ENCODE results near the gene RXRA.

Gene RXRA

GRCh38 chr9:134472256-134472655, 146.0 kb downstream of the RXRA start:
- Histone ChIP-seq H3K36me3 (ENCODE audit: insufficient read depth, low read length) (no peaks in the 10 kb centered on the region), H3K4me1 (ENCODE audit: insufficient read depth, low read length) (no peaks in the 10 kb centered on the region), H2AFZ (ENCODE audit: low read depth, low read length) (no peak overlapping the region), H3K4me3 (ENCODE audit: low read length) (no peak overlapping the region), H3K9me3 (ENCODE audit: low read length) (no peaks in the 10 kb centered on the region), H3K27me3 (ENCODE audit: insufficient read depth, low read length) (no peaks in the 10 kb centered on the region)

- Histone ChIP-seq H3K9me3 (ENCODE audit: low read length) (no peaks in the 10 kb centered on the region), H3K27me3 (ENCODE audit: insufficient read depth, low read length) (no peaks in the 10 kb centered on the region), H3K4me1 (ENCODE audit: insufficient read depth, low read length) (no peaks in the 10 kb centered on the region), H3K36me3 (ENCODE audit: insufficient read depth, low read length) (no peaks in the 10 kb centered on the region), H3K4me3 (ENCODE audit: low read length) (no peak overlapping the region), H2AFZ (ENCODE audit: low read depth, low read length) (no peak overlapping the region)
Observed at GRCh38 chr9:134473141-134474054, 147.1 kb downstream of the RXRA start.

GRCh38 chr9:134474055-134474370, 147.8 kb downstream of the RXRA start:
- Histone ChIP-seq H3K4me3 (ENCODE audit: low read length) (no peak overlapping the region), H2AFZ (ENCODE audit: low read depth, low read length) (no peak overlapping the region), H3K9me3 (ENCODE audit: low read length) (no peaks in the 10 kb centered on the region), H3K27me3 (ENCODE audit: insufficient read depth, low read length) (no peaks in the 10 kb centered on the region), H3K36me3 (ENCODE audit: insufficient read depth, low read length) (no peaks in the 10 kb centered on the region), H3K4me1 (ENCODE audit: insufficient read depth, low read length) (no peaks in the 10 kb centered on the region)

- Histone ChIP-seq H3K27me3 (ENCODE audit: insufficient read depth, low read length) (no peaks in the 10 kb centered on the region), H3K9me3 (ENCODE audit: low read length) (no peaks in the 10 kb centered on the region), H2AFZ (ENCODE audit: low read depth, low read length) (no peak overlapping the region), H3K36me3 (ENCODE audit: insufficient read depth, low read length) (no peaks in the 10 kb centered on the region), H3K4me1 (ENCODE audit: insufficient read depth, low read length) (no peaks in the 10 kb centered on the region), H3K4me3 (ENCODE audit: low read length) (no peak overlapping the region)
Observed at GRCh38 chr9:134475011-134475790, 148.9 kb downstream of the RXRA start.

- Histone ChIP-seq H3K27me3 (ENCODE audit: insufficient read depth, low read length) (no peaks in the 10 kb centered on the region), H3K4me1 (ENCODE audit: insufficient read depth, low read length) (no peaks in the 10 kb centered on the region), H3K36me3 (ENCODE audit: insufficient read depth, low read length) (no peaks in the 10 kb centered on the region), H3K4me3 (ENCODE audit: low read length) (no peak overlapping the region), H3K9me3 (ENCODE audit: low read length) (no peaks in the 10 kb centered on the region), H2AFZ (ENCODE audit: low read depth, low read length) (no peak overlapping the region)
Observed at GRCh38 chr9:134476272-134476941, 150.2 kb downstream of the RXRA start.

GRCh38 chr9:134476942-134477335, 150.7 kb downstream of the RXRA start:
- no peaks in the 10 kb centered on the region for H3K36me3 ChIP-seq (ENCODE audit: insufficient read depth, low read length)
- H3K4me3 ChIP-seq (ENCODE audit: low read length), result no peak overlapping the region
- no peaks in the 10 kb centered on the region for H3K27me3 ChIP-seq (ENCODE audit: insufficient read depth, low read length)
- H3K4me1 ChIP-seq (ENCODE audit: insufficient read depth, low read length), result no peaks in the 10 kb centered on the region
- no peak overlapping the region for H2AFZ ChIP-seq (ENCODE audit: low read depth, low read length)
- H3K9me3 ChIP-seq (ENCODE audit: low read length), result no peaks in the 10 kb centered on the region

- no peaks in the 10 kb centered on the region for H3K9me3 ChIP-seq (ENCODE audit: low read length)
- no peak overlapping the region for H2AFZ ChIP-seq (ENCODE audit: low read depth, low read length)
- no peaks in the 10 kb centered on the region for H3K4me1 ChIP-seq (ENCODE audit: insufficient read depth, low read length)
- H3K27me3 ChIP-seq (ENCODE audit: insufficient read depth, low read length), result no peaks in the 10 kb centered on the region
- H3K36me3 ChIP-seq (ENCODE audit: insufficient read depth, low read length), result no peaks in the 10 kb centered on the region
- H3K4me3 ChIP-seq (ENCODE audit: low read length), result no peak overlapping the region
Observed at GRCh38 chr9:134477342-134477925, 151.2 kb downstream of the RXRA start.

GRCh38 chr9:134477927-134478326, 151.7 kb downstream of the RXRA start:
- Histone ChIP-seq H3K27me3 (ENCODE audit: insufficient read depth, low read length) (no peaks in the 10 kb centered on the region), H3K9me3 (ENCODE audit: low read length) (no peaks in the 10 kb centered on the region), H3K4me3 (ENCODE audit: low read length) (no peak overlapping the region), H2AFZ (ENCODE audit: low read depth, low read length) (no peak overlapping the region), H3K4me1 (ENCODE audit: insufficient read depth, low read length) (no peaks in the 10 kb centered on the region), H3K36me3 (ENCODE audit: insufficient read depth, low read length) (no peaks in the 10 kb centered on the region)

- Histone ChIP-seq H2AFZ (ENCODE audit: low read depth, low read length) (no peak overlapping the region), H3K4me1 (ENCODE audit: insufficient read depth, low read length) (no peaks in the 10 kb centered on the region), H3K4me3 (ENCODE audit: low read length) (no peak overlapping the region), H3K27me3 (ENCODE audit: insufficient read depth, low read length) (peaks cover 7% of the 10 kb centered on the region), H3K9me3 (ENCODE audit: low read length) (no peaks in the 10 kb centered on the region), H3K36me3 (ENCODE audit: insufficient read depth, low read length) (no peaks in the 10 kb centered on the region)
Observed at GRCh38 chr9:134481762-134482161, 155.5 kb downstream of the RXRA start.

GRCh38 chr9:134482226-134482625, 156.0 kb downstream of the RXRA start:
- no peaks in the 10 kb centered on the region for H3K36me3 ChIP-seq (ENCODE audit: insufficient read depth, low read length)

GRCh38 chr9:134483361-134484184, 157.3 kb downstream of the RXRA start:
- no peaks in the 10 kb centered on the region for H3K4me1 ChIP-seq (ENCODE audit: insufficient read depth, low read length)
- no peak overlapping the region for H3K4me3 ChIP-seq (ENCODE audit: low read length)
- no peaks in the 10 kb centered on the region for H3K9me3 ChIP-seq (ENCODE audit: low read length)
- H3K36me3 ChIP-seq (ENCODE audit: insufficient read depth, low read length), result no peaks in the 10 kb centered on the region
- peaks cover 10% of the 10 kb centered on the region for H3K27me3 ChIP-seq (ENCODE audit: insufficient read depth, low read length)
- no peak overlapping the region for H2AFZ ChIP-seq (ENCODE audit: low read depth, low read length)

More at GRCh38 chr9:134482226-134482625, 156.0 kb downstream of the RXRA start:
- H3K27me3 ChIP-seq (ENCODE audit: insufficient read depth, low read length), result peaks cover 7% of the 10 kb centered on the region
- no peaks in the 10 kb centered on the region for H3K4me1 ChIP-seq (ENCODE audit: insufficient read depth, low read length)
- no peak overlapping the region for H2AFZ ChIP-seq (ENCODE audit: low read depth, low read length)
- H3K9me3 ChIP-seq (ENCODE audit: low read length), result no peaks in the 10 kb centered on the region
- no peak overlapping the region for H3K4me3 ChIP-seq (ENCODE audit: low read length)

GRCh38 chr9:134484479-134484878, 158.2 kb downstream of the RXRA start:
- no peak overlapping the region for H3K4me3 ChIP-seq (ENCODE audit: low read length)

More at GRCh38 chr9:134484479-134484878, 158.2 kb downstream of the RXRA start:
- Histone ChIP-seq H3K36me3 (ENCODE audit: insufficient read depth, low read length) (no peaks in the 10 kb centered on the region), H3K4me1 (ENCODE audit: insufficient read depth, low read length) (no peaks in the 10 kb centered on the region), H3K27me3 (ENCODE audit: insufficient read depth, low read length) (peaks cover 15% of the 10 kb centered on the region), H3K9me3 (ENCODE audit: low read length) (no peaks in the 10 kb centered on the region), H2AFZ (ENCODE audit: low read depth, low read length) (no peak overlapping the region)
